ENCODE data around the gene SMPD2.
"Not testable (repeated sequence)": the region's sequence is repeated elsewhere in the genome, so short reads cannot be mapped to it uniquely, and the experiment has no call there.

DNA sequence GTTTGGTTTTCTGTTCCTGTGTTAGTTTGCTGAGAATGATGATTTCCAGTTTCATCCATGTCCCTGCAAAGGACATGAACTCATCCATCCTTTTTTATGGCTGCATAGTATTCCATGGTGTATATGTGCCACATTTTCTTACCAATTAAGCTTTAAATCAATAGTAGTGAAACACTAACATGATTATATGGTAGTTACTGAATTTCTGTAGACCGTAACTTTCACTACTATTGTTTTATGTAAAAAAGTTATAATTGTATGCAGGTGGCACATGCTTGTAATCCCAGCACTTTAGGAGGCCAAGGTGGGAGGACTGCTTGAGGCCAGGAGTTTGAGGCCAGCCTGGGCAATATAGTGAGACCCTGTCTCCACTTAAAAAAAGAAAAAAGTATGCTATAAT, 20.7 kb downstream of the SMPD2 start:
- TF ChIP-seq EZH2 (IDR thresholded peaks at IDR 0.05); POLR2AphosphoS5 (IDR thresholded peaks at IDR 0.05; ENCODE audit: borderline replicate concordance, low read depth, low read length); FOXP2 (optimal IDR thresholded peaks at IDR 0.05; ENCODE audit: control extremely low read depth, extremely low read length, insufficient read depth): not testable (repeated sequence)
